ENCODE results near the gene TGM5. TPM values are rescaled to one million over a fixed set of nuclear protein-coding genes. Genes with fewer than 3 reads are reported as not detected.

Gene TGM5
- total RNA-seq, 1 donor from 2014 or later: 13.5 TPM

DNA sequence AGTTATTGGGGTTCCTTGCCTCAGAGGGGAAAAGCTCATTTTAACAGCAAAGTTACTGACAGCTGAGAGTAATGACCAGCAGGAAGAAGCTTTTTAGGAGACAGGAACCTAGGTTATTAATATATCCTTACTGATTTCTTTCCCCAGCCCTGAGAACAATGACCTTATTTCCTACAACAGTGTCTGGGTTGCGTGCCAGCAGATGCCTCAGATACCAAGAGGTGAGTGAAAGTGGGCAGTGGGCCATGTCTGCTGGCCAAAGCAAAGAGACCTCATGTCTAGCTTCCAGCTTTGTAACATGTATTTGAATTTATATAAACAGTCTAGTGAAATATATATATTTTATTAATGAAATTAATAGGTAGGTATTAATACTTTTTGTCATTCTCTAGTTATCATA lies 76.5 kb downstream of the TGM5 start:
- no peak for ATAC-seq

DNA sequence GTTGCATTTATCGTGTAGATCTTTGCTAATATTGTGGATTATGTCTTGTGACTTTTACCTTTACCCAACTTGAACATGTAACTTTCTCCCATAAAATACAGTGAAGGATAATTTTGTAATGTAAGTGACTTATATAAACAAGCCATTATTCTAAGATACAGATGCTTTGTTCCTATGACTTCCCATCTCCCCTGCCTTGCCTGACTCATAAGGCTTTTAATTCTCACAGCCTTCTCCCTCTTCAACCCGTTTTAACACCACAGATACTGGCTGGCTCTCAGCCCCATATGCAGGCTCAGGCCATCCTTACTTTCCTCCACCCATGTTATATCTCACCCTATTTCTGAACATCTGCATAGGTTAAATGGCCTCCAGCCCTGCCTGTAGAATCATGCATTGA lies 77.4 kb downstream of the TGM5 start:
- ATAC-seq: no peak

DNA sequence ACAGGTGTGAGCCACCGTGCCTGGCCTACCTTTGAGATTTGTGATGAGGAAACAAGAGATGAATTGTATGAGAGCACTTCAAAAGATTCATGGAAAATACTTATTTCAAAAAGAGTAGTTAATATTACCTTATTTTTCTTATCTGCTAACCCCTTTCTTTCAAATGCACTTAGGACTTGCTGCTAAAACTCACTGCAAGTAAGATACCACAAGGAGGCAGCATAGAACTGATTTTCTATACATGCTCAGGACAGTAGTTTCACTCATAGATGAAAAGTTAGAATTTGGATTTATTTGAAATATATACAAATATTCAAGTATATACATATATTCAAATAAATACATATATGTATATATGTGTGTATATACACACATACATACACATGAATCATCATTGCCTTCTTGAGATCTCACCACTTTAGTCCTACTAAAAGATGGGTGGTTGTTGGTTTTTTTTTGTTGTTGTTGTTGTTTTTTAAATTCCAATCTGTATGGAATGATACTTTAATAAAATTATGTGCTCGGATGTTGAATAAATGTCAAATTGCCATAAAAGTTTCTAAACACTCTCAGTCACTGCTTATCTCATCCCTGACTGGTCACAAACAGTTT lies 79.1 kb downstream of the TGM5 start:
- no peak for ATAC-seq

DNA sequence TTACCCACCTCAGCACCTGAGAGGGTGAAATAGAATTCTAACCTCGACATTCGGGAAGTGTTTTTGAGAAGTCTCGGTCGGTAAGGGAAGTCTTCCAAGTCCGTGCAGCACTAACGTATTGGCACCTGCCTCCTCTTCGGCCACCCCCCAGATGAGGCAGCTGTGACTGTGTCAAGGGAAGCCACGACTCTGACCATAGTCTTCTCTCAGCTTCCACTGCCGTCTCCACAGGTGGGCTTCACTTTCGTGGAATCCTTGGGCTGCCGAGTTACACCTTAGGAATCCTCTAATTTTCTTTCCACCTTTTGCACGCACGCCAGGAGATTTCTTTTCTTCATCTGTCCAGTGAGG lies 80.8 kb downstream of the TGM5 start:
- peak; percentile 37 for ATAC-seq

GRCh38 chr15:43185157-43186002 lies 81.3 kb downstream of the TGM5 start, which contains the start of gene CCNDBP1:
TSS of gene CCNDBP1 (plus strand) at chr15:43185403. CDS start at chr15:43185499, 96 bp downstream.
- peak; percentile 94 for ATAC-seq

GRCh38 chr15:43184407-43185124 lies 82.2 kb downstream of the TGM5 start:
- ATAC-seq: no peak

GRCh38 chr15:43183270-43183669 lies 83.5 kb downstream of the TGM5 start:
- no peak for ATAC-seq

Other genes starting within 250 kb of the TGM5 start
- gene UBR1, start 160.9 kb downstream of the TGM5 start, total RNA-seq: 9.1 TPM
- gene TMEM62, start 133.3 kb downstream of the TGM5 start, total RNA-seq: 11.8 TPM
- gene CCNDBP1, start 81.5 kb downstream of the TGM5 start, total RNA-seq: 53.1 TPM
- gene EPB42, start 45.9 kb downstream of the TGM5 start, total RNA-seq: not detected
- 0.40 TPM for gene TGM7, start 35.3 kb upstream of the TGM5 start, total RNA-seq
- gene LCMT2, start 63.6 kb upstream of the TGM5 start, total RNA-seq: 7.8 TPM
- 15.4 TPM for gene ZSCAN29, start 104.1 kb upstream of the TGM5 start, total RNA-seq
- gene TUBGCP4, start 104.2 kb upstream of the TGM5 start, total RNA-seq: 10.7 TPM
- 16.5 TPM for gene TP53BP1, start 226.2 kb upstream of the TGM5 start, total RNA-seq

All from esophagus mucosa (tissue), 1 donor.